ENCODE measurements around the gene RBM4B. TPM values are rescaled to one million over a fixed set of nuclear protein-coding genes. Genes with fewer than 3 reads are reported as not detected.

RBM4B gene
- total and polyA plus RNA-seq, 2 of the 4 experiments (the other 2 are of a cell fraction) = 23.1 to 26.7 TPM

- Histone ChIP-seq H3K4me2 (ENCODE audit: low read depth, low read length) (no peak overlapping the region), H3K23ac (ENCODE audit: low read depth, low read length) (no peak overlapping the region), H2BK15ac (ENCODE audit: low read depth, low read length) (no peak overlapping the region), H2AK5ac (ENCODE audit: low read depth, low read length) (no peak overlapping the region), H3K4me3 (ENCODE audit: insufficient read depth, low read depth, low read length) (no peak overlapping the region), H3K79me1 (ENCODE audit: low read depth in 1 of 2, low read length in 2 of 2) (no peaks in the 10 kb centered on the region), H3K9ac (ENCODE audit: low read depth, low read length) (no peak overlapping the region), H2BK120ac (ENCODE audit: low read depth, low read length) (no peak overlapping the region), H4K91ac (ENCODE audit: insufficient read depth, low read depth, low read length) (no peak overlapping the region), H3K9me1 (ENCODE audit: insufficient read depth, low read length) (no peaks in the 10 kb centered on the region), H3K4ac (ENCODE audit: low read depth, low read length) (no peak overlapping the region), H4K20me1 (ENCODE audit: insufficient read depth, low read length) (no peaks in the 10 kb centered on the region), H3K14ac (replicated peaks; ENCODE audit: low read depth, low read length) (no peak overlapping the region), H3K9me3 (ENCODE audit: control insufficient read depth, insufficient read depth, low read length) (no peaks in the 10 kb centered on the region), H3K56ac (ENCODE audit: extremely low read depth, insufficient read depth, low read length) (no peak overlapping the region), H4K8ac (ENCODE audit: low read depth in 2 of 2, low read length in 2 of 2) (no peak overlapping the region), H3K4me1 (ENCODE audit: control insufficient read depth, insufficient read depth, low read length) (no peaks in the 10 kb centered on the region), H3K36me3 (ENCODE audit: control insufficient read depth, insufficient read depth, low read length) (no peaks in the 10 kb centered on the region), H3K27me3 (ENCODE audit: control insufficient read depth, insufficient read depth, low read length) (peaks cover 22% of the 10 kb centered on the region), H3K27ac (ENCODE audit: insufficient read depth, low read length) (no peak overlapping the region), H4K5ac (ENCODE audit: low read depth, low read length) (no peak overlapping the region), H2BK5ac (ENCODE audit: low read depth, low read length, poor library complexity, severe bottlenecking) (no peak overlapping the region), H3K18ac (ENCODE audit: low read depth, low read length) (no peak overlapping the region), H2BK20ac (ENCODE audit: low read depth, low read length) (no peak overlapping the region), H2AFZ (replicated peaks; ENCODE audit: low read length, poor library complexity) (no peak overlapping the region), H2AK9ac (replicated peaks; ENCODE audit: low read depth, low read length, poor library complexity) (no peak overlapping the region)
- ATAC-seq (ENCODE audit: low read depth) (no peak), DNase-seq (no peak)
- intact Hi-C loops (cut with micrococcal nuclease) (no loop called here), in situ Hi-C loops (cut with MboI; ENCODE audit: low sequenced_read_pairs) (no loop called here), dilution Hi-C loops (cut with HindIII; ENCODE audit: low sequenced_read_pairs, unreplicated experiment) (no loop called here)
- 93% methylated on average over 9 of the region's 14 CpGs; no CpG with 5 or more reads in 1 of the 2 experiments for WGBS, 2 experiments (ENCODE audit: extremely low coverage in 2 of 2, insufficient read length in 1 of 2)
- POLR2A ChIA-PET (ENCODE audit: unreplicated experiment) = no interaction called here
- CTCF ChIA-PET = no interaction called here
- TF ChIP-seq USF2 (IDR thresholded peaks at IDR 0.05; ENCODE audit: low read depth, low read length) (no peak), RAD21 (IDR thresholded peaks at IDR 0.05; ENCODE audit: low read length) (no peak), CEBPB (IDR thresholded peaks at IDR 0.05; ENCODE audit: low read depth, low read length) (no peak), SMC3 (IDR thresholded peaks at IDR 0.05; ENCODE audit: low read depth, low read length) (no peak), MAZ (IDR thresholded peaks at IDR 0.05; ENCODE audit: borderline replicate concordance, low read depth, low read length) (no peak), MAFK (IDR thresholded peaks at IDR 0.05; ENCODE audit: low read depth, low read length) (no peak), RCOR1 (IDR thresholded peaks at IDR 0.05; ENCODE audit: insufficient replicate concordance, low read length) (no peak), NFE2L2 (IDR thresholded peaks at IDR 0.05; ENCODE audit: low read depth, low read length) (no peak), FOS (IDR thresholded peaks at IDR 0.05; ENCODE audit: low read depth, low read length) (no peak), CHD1 (IDR thresholded peaks at IDR 0.05; ENCODE audit: low read depth, low read length) (no peak), BHLHE40 (IDR thresholded peaks at IDR 0.05; ENCODE audit: low read depth, low read length) (no peak), RFX5 (IDR thresholded peaks at IDR 0.05; ENCODE audit: low read depth, low read length) (no peak), ELK1 (IDR thresholded peaks at IDR 0.05; ENCODE audit: borderline replicate concordance, low read depth, low read length) (no peak)
- no TSS peak for BruUV-seq (replicated peaks)
Measured at GRCh38 chr11:66708701-66709100, 31.0 kb upstream of the RBM4B start.
